ENCODE measurements around the gene RTN1. TPM values are rescaled to one million over a fixed set of nuclear protein-coding genes. Genes with fewer than 3 reads are reported as not detected.

Gene RTN1
- total and polyA plus RNA-seq, 9 of the 15 experiments (the other 6 are each of a cell fraction or from before 2014, with no cell fraction given) = 0.03 to 0.09 TPM; not detected in 7

DNA sequence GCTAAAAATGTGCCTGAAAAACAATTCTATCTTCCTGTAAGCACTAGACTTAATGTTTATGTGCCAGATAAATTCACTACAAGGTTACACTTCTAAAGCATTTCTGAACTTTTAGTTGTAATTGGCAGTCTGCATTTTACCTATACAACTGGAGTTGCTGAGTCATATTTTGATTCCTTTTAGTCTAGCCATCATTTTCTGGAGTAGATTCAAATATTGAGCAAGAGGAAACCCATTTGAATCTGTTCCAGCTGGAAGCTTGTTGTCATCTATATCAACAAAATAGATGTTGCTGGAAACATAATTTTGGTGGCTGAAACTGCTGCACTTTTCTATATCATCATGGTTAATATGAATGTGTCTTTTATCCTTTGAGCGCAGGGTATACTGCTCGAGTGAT lies 171.8 kb downstream of the RTN1 start (continued):
- TF ChIP-seq KDM5B (IDR thresholded peaks at IDR 0.05; ENCODE audit: insufficient replicate concordance, low read depth, low read length) (no peak), MED1 (CRISPR knock-in tag; IDR thresholded peaks at IDR 0.05; ENCODE audit: borderline replicate concordance) (no peak), TAL1 (IDR thresholded peaks at IDR 0.05) (no peak), PTRF (tag; IDR thresholded peaks at IDR 0.05) (no peak), ZNF253 (CRISPR knock-in tag; conservative IDR thresholded peaks at IDR 0.05) (no peak)

DNA sequence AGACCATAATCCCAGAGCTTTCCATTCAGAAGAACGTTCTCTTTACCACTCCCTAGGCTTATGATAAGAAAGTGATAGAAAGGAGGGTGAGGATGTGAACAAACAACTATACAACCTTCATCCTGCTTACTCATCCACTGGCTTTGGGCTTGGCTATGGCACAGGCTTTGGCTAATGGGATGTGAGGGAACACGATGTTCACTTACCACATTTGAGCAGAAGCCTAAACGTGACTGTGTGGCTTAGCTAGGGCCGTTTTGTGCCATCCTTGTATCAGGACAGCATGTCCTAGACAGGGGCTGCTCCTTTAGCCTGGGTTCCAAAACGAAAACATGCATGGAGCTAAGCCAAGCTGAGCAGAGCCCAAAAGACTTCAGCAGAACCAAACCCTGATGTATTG lies 175.4 kb downstream of the RTN1 start:
- no peaks in the 10 kb centered on the region for H3K9me1 ChIP-seq (ENCODE audit: control insufficient read depth, insufficient read depth, low read length)
- no peaks in the 10 kb centered on the region for H3K9me3 ChIP-seq (replicated peaks; ENCODE audit: control insufficient read depth, insufficient read depth, low read depth, low read length)
- ATAC-seq (no peak), DNase-seq (ENCODE audit: extremely low read depth in 1 of 4, low spot score in 3 of 4) (no peak), FAIRE-seq (no peak)
- H3K79me2 ChIP-seq (ENCODE audit: control insufficient read depth, insufficient read depth, low read length) = no peaks in the 10 kb centered on the region
- no peaks in the 10 kb centered on the region for H3K27me3 ChIP-seq (ENCODE audit: control insufficient read depth in 2 of 2, insufficient read depth in 2 of 2, low read length in 2 of 2)
- no peak overlapping the region for H3K9ac ChIP-seq (ENCODE audit: insufficient read depth in 1 of 2, low read depth in 2 of 2, low read length in 2 of 2)
- no peak overlapping the region for H3K27ac ChIP-seq (ENCODE audit: extremely low read depth, low read depth, low read length)
- no peak overlapping the region for H3K4me3 ChIP-seq
- intact Hi-C loops (cut with micrococcal nuclease) = no loop called here
- H4K20me1 ChIP-seq (replicated peaks; ENCODE audit: control insufficient read depth, insufficient read depth, low read length) = no peaks in the 10 kb centered on the region
- ChIA-PET POLR2A (no interaction called here), CTCF (ENCODE audit: low intra/inter-chr PET ratio) (no interaction called here)
- WGBS (ENCODE audit: insufficient coverage, low coverage, missing lambda C conversion rate) = 0% methylated on average over 5 of the region's 5 CpGs
- H3K36me3 ChIP-seq (ENCODE audit: control insufficient read depth, insufficient read depth, low read length) = no peaks in the 10 kb centered on the region
- H3K4me1 ChIP-seq (replicated peaks in 1 of 2; ENCODE audit: control insufficient read depth in 2 of 2, insufficient read depth in 2 of 2, low read length in 2 of 2) = no peaks in the 10 kb centered on the region
- in situ Hi-C loops (cut with MboI) = no loop called here
- no peak overlapping the region for H3K4me2 ChIP-seq (ENCODE audit: insufficient read depth, low read length)
- BruUV-seq (replicated peaks) = no TSS peak
- H2AFZ ChIP-seq (ENCODE audit: low read depth, low read length) = no peak overlapping the region
- TF ChIP-seq ZBTB1 (CRISPR knock-in tag; IDR thresholded peaks at IDR 0.05; ENCODE audit: borderline replicate concordance, low read depth) (no peak), NFXL1 (CRISPR knock-in tag; IDR thresholded peaks at IDR 0.05) (no peak), HNRNPL (IDR thresholded peaks at IDR 0.05; ENCODE audit: low read depth, low read length) (no peak), TAF15 (IDR thresholded peaks at IDR 0.05; ENCODE audit: low read depth, low read length) (no peak), SMAD4 (CRISPR knock-in tag; conservative IDR thresholded peaks at IDR 0.05) (no peak), KAT7 (CRISPR knock-in tag; IDR thresholded peaks at IDR 0.05; ENCODE audit: borderline replicate concordance) (no peak), ZNF589 (CRISPR knock-in tag; IDR thresholded peaks at IDR 0.05; ENCODE audit: low read depth) (no peak), ZNF561 (CRISPR knock-in tag; conservative IDR thresholded peaks at IDR 0.05) (no peak), HLTF (IDR thresholded peaks at IDR 0.05) (no peak), MCM5 (IDR thresholded peaks at IDR 0.05; ENCODE audit: low read depth) (no peak), TRIM24 (IDR thresholded peaks at IDR 0.05) (no peak), NFATC3 (IDR thresholded peaks at IDR 0.05) (no peak), ZNF217 (CRISPR knock-in tag; IDR thresholded peaks at IDR 0.05) (no peak)
- TF ChIP-seq, protein P1, sequence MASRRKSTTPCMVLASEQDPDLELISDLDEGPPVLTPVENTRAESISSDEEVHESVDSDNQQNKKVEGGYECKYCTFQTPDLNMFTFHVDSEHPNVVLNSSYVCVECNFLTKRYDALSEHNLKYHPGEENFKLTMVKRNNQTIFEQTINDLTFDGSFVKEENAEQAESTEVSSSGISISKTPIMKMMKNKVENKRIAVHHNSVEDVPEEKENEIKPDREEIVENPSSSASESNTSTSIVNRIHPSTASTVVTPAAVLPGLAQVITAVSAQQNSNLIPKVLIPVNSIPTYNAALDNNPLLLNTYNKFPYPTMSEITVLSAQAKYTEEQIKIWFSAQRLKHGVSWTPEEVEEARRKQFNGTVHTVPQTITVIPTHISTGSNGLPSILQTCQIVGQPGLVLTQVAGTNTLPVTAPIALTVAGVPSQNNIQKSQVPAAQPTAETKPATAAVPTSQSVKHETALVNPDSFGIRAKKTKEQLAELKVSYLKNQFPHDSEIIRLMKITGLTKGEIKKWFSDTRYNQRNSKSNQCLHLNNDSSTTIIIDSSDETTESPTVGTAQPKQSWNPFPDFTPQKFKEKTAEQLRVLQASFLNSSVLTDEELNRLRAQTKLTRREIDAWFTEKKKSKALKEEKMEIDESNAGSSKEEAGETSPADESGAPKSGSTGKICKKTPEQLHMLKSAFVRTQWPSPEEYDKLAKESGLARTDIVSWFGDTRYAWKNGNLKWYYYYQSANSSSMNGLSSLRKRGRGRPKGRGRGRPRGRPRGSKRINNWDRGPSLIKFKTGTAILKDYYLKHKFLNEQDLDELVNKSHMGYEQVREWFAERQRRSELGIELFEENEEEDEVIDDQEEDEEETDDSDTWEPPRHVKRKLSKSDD (conservative IDR thresholded peaks at IDR 0.05; ENCODE audit: low read length) = no peak
- TF ChIP-seq, protein P2, sequence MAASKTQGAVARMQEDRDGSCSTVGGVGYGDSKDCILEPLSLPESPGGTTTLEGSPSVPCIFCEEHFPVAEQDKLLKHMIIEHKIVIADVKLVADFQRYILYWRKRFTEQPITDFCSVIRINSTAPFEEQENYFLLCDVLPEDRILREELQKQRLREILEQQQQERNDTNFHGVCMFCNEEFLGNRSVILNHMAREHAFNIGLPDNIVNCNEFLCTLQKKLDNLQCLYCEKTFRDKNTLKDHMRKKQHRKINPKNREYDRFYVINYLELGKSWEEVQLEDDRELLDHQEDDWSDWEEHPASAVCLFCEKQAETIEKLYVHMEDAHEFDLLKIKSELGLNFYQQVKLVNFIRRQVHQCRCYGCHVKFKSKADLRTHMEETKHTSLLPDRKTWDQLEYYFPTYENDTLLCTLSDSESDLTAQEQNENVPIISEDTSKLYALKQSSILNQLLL (CRISPR knock-in tag; IDR thresholded peaks at IDR 0.05; ENCODE audit: borderline replicate concordance) = no peak

Data from K562 (cell line).